Activated naive CD4-positive, alpha-beta T cell treated with Interleukin-2 at 50 U/mL for 16 hours (primary cell): ENCODE results near the gene TMOD3.

Experiments used
- DNase-seq: peaks from one replicate; pipeline ENCODE4 v3.0.0-alpha.2; 2020

Gene TMOD3

DNA sequence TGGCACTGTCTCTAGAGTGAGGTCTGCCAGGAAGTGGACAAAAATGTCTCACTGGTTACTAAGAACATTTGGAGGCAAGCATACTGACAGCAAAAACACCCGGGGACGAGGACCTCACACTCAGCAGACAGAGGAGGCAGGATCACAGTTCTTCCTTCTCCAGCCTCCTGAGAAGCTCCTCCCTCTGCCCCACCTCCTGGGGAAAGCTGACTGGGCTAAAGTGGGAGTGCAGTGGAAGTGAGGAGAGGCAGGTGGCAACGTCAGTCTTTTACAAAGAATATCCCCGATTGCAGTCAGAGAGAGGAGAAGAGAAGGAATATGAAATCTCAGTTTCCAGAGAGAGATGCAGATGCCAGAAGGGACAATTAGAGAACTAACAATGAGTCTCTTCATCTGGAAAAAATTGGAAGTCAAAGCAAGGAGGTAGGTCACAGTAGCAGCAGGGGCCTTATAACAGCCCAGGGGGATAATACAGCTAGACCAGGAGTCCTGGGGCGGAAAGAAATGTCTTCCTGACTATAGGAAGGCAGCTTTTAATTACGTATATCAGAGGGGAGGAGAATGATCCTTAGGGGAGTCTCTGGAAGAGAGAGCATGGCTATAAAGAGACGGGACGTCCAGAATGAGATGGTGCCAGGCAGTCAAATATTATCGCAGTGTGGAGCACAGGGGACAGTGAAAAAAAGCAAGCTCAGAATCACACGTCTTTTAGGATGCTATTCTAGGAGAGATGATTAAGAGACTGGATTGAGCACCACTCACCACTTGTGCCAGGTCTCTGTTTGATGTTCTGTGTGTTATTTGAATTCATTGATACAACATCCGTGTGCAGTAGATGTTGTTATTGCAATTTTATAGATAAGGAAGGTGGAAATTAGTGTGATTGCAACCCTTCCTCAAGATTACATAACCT lies 95.0 kb downstream of the TMOD3 start:
- no peak for DNase-seq

DNA sequence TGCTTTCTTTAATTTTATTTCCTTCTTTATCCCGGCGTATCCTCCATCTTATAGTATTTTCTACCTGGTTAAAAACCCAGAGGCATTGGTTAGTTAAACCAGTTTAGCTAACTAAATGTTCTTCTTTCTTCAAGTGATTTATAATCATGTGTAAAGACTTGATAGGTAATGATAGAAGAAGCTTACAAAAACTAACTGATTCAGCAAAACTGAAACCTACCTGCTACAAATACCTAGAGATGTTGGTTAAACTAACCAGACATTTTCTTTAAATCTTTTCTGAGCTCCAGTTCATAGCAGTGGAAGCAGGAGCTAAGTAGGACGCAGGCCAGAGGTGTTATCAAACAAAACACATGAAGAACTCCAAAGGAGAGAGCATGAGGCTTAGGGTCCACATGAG lies 97.4 kb downstream of the TMOD3 start:
- no peak for DNase-seq

DNA sequence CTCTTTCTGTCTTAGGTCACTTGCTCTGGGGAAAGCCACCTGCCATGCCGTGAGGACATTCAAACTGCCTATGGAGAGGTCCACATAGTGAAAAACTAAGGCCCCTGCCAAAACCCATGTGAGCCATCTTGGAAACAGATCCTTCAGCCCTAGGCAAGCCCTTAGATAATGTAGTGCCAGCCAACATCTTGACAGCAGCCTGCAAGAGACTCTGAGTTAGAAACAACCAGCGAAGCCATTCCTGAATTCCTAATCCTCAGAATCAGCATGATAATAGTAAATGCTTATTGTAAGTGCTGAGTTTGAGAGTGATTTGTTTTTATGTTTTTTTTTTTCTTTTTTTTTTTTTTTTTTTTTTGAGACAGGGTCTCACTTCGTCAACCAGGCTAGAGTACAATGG lies 101.6 kb downstream of the TMOD3 start:
- no peak for DNase-seq

DNA sequence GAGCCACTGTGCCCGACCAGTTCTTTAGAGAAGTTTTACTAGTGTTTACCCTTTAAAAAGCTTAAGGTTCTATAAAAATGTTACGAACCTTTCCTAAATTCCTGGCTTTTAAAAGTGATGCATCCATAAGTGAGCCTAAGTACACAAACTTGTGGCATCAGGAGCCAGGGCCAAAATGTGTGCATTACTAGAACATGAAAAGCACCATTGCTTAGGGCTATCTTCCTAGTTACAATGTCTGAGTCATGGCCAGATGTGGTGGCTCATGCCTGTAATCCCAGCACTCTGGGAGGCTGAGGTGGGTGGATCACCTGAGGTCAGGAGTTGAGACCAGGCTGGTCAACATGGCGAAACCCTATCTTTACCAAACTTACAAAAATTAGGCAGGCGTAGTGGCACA lies 102.2 kb downstream of the TMOD3 start:
- no peak for DNase-seq

DNA sequence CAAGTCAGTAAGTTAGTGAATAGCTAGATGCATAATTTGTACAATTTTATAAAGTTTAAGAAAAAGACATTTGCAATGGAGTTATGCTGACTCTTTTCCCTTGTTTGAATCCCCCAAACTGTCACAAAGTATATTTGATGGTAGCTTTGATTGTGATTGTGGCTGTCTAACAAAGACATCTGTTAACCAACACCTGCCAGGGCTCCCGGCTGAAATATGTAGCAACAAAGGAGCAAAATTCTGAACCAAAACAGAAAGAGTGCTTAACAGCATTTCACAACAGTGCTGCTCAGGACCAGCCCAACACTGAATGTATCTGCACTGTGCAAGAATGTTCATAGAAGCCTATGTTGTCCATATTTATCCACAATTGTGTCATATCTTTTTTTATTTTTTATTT lies 102.7 kb downstream of the TMOD3 start:
- DNase-seq: no peak

DNA sequence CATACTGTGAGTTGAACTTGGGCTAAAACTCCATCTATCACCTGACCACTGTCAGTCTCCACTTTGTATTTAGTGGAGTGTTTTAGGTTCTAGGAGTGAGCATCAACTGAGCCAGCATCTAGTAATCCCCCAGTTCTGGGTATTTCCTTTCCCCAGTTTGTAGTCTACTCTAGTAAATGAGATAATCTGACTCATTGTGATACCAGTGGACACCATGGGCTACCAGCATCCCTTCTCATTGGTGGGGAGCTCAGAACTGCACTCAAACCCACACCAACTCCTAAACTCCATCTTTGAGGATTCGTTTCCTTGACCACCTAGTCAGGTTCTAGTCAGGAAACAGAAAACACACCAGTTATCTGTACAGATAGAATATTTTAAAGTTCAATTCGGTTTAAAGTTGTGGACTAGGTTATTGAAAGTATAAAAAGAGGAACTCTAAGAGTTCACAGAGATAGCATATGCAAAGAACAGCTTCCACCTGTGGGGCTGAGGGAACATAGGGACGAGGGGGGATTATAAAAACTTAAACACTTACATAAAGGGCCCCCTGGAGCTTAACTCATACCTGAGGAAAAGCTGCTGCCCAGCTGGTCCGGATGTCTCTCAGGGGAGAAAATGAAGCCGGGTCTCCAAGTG lies 106.1 kb downstream of the TMOD3 start:
- DNase-seq: no peak

DNA sequence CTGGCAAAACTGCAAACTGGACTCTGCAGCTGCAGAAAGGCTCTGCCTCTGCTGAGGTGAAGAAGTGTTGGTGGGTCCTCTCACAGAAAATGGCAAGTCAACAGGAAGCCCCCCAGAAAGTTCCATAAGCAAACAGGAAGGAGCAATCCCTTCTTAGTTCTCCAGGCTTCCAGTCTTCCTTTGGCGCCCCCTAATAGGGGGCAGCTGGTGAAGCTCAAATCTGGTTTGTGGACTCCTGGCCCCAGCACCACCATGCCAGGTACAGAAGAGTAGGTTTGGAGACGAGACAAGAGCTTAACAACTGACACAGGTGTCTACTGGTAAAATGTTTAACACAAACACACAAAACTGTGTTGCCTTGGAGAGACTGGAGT lies 106.6 kb downstream of the TMOD3 start:
- DNase-seq: no peak

DNA sequence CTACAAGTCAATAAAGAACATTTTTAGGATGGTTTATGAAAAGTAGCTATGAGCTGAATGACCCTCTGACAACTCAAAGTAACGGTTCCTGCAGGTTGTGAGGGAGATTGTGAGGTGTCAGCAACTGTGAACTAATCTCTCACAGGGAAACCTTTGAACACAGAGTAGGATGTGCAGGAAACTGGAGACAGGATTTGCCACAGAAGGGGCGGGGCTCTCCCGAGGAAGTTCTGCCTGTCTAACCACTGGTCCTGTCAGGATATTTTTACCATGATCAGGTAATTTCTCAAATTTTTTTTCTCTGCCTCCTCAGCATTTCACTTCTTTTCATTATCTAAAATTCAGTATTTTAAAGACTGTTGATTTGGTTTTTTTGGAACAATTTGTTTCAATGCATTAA lies 108.8 kb downstream of the TMOD3 start:
- no peak for DNase-seq

DNA sequence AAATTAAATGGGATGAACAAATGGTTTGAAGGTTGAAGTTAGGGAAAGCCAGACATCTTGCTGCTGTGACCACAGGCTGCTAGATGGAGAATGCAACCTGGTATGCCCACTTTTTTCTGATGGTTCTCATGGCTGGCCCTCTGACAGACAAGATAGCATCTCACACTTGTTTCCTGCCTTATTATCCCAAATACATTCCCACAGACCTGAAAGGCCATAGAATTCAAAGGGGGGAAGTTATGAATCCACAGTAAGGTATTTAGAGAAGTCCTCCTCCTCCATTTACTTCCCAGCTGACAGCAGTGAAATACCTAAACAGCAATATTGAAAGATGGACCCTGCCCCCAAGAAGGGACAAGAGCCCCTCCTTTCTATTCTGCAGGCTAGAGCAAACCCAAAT lies 109.8 kb downstream of the TMOD3 start:
- no peak for DNase-seq

DNA sequence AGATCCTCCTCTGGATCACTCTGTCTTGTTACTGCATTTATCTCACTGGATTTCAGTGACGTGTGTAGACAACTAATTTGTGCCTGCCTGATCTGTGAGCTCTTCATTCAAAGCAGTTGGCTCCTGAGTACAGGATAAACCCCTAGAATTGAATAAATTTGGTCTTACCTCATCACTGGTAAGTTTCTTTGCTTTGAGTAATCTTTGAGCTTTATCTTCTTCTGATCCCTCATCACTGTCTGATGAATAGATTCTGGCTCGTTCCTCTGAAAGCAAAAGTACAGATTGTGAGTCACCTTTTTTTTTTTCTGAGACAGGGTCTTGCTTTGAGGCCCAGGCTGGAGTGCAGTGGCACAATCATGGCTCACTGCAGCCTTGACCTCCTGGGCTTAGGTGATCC lies 117.7 kb downstream of the TMOD3 start:
- no peak for DNase-seq

DNA sequence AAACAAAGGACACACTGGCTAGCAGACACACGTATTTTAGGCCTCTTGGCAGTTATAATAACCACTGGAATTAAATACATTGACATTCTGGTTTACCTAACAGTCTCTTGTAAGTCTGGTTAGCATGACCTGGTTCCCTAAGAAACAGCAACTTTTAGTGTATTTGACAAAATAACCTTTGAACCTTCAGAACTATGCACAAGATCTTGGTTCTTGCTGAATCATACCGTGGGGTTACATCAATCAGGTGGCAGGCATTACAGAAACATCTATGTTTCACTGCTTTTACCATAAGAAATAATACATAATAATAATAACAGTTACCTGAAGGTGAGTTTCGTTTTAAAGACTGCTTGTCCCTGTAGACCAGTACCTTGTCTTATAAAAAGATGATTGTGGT lies 123.4 kb downstream of the TMOD3 start:
- DNase-seq: no peak

DNA sequence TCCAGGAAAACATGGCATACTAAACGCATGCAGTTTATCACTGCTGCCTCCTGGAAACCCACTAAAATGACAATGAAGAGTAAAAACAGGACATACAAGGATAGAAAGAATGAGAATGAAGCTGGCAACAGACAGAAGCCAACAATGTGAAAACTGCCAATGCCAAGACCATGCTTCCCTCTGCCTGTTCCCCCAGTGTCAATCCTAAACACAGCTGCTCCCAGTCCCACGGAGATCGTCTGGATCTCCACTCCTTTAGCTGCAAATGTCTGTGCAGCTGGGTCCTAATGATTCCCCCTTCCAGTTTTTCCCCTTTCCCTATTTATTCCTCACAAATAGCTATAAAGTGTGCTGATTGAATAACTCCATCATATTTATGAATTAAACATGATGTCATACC lies 126.1 kb downstream of the TMOD3 start:
- DNase-seq: no peak
